HuH-7 (cell line): ENCODE data around the gene ALKBH1.
"Not testable (repeated sequence)": the region's sequence is repeated elsewhere in the genome, so short reads cannot be mapped to it uniquely, and the experiment has no call there.

Source experiments
- DNase-seq: peaks from one replicate; pipeline ENCODE4 v3.0.0; 2011; ENCODE audit warnings: low spot score

The ALKBH1 gene

GRCh38 chr14:77673193-77673592, 34.6 kb downstream of the ALKBH1 start:
- DNase-seq = no peak

- DNase-seq = no peak
These were observed 40.5 kb downstream of the ALKBH1 start for GRCh38 chr14:77667331-77667730.

- no peak for DNase-seq
These were observed 44.5 kb downstream of the ALKBH1 start for GRCh38 chr14:77663293-77663692.

GRCh38 chr14:77661562-77661961, 46.3 kb downstream of the ALKBH1 start:
- DNase-seq = not testable (repeated sequence)

GRCh38 chr14:77660754-77661153, 47.1 kb downstream of the ALKBH1 start:
- no peak for DNase-seq

GRCh38 chr14:77659831-77660230, 48.0 kb downstream of the ALKBH1 start:
- DNase-seq = no peak

- no peak for DNase-seq
These were observed 50.5 kb downstream of the ALKBH1 start for GRCh38 chr14:77657280-77657679.

- no peak for DNase-seq
These were observed 53.8 kb downstream of the ALKBH1 start for GRCh38 chr14:77654001-77654441.

GRCh38 chr14:77649326-77649725, 58.5 kb downstream of the ALKBH1 start:
- no peak for DNase-seq

- DNase-seq = no peak
These were observed 59.2 kb downstream of the ALKBH1 start for GRCh38 chr14:77648520-77649200.

- DNase-seq = no peak
These were observed 60.0 kb downstream of the ALKBH1 start for GRCh38 chr14:77647853-77648252.

GRCh38 chr14:77646907-77647306, 60.9 kb downstream of the ALKBH1 start:
- no peak for DNase-seq

- no peak for DNase-seq
These were observed 62.1 kb downstream of the ALKBH1 start for GRCh38 chr14:77645520-77646230.

GRCh38 chr14:77642407-77642806, 65.4 kb downstream of the ALKBH1 start:
- DNase-seq = no peak

- no peak for DNase-seq
These were observed 66.1 kb downstream of the ALKBH1 start for GRCh38 chr14:77641534-77642341.

GRCh38 chr14:77640756-77641533, 66.9 kb downstream of the ALKBH1 start:
- no peak for DNase-seq

GRCh38 chr14:77638771-77639171, 69.1 kb downstream of the ALKBH1 start:
- no peak for DNase-seq

GRCh38 chr14:77635869-77636268, 72.0 kb downstream of the ALKBH1 start:
- DNase-seq = not testable (repeated sequence)

GRCh38 chr14:77635466-77635865, 72.4 kb downstream of the ALKBH1 start:
- DNase-seq = not testable (repeated sequence)

- DNase-seq = no peak
These were observed 77.7 kb downstream of the ALKBH1 start for GRCh38 chr14:77630111-77630510.

- DNase-seq = no peak
These were observed 82.5 kb downstream of the ALKBH1 start for GRCh38 chr14:77625360-77625759.

GRCh38 chr14:77623201-77623600, 84.6 kb downstream of the ALKBH1 start:
- DNase-seq = no peak
